SK-N-SH treated with all-trans-retinoic acid at 6 μM for 48 hours (cell line): ENCODE data around the gene NSD2.

Experiments
- ARNTL ChIP-seq: fragments of 450-650 bp; formaldehyde crosslinking; IDR thresholded peaks from 2 replicates; pipeline ENCODE4 v1.5.0; 2020; ENCODE audit warnings: low read depth, mild to moderate bottlenecking, moderate library complexity, borderline replicate concordance
- RARB ChIP-seq: fragments of 250-450 bp; sonication (Bioruptor Pico); IDR thresholded peaks from 2 replicates; pipeline ENCODE4 v1.8.0; 2021; ENCODE audit warnings: mild to moderate bottlenecking, moderate library complexity
- TCF4 ChIP-seq: fragments of 250-450 bp; sonication (Bioruptor Pico); IDR thresholded peaks from 2 replicates; pipeline ENCODE4 v1.8.0; 2021; ENCODE audit warnings: mild to moderate bottlenecking, moderate library complexity, borderline replicate concordance
- ZFP30 ChIP-seq: fragments of 450-650 bp; formaldehyde crosslinking; IDR thresholded peaks from 2 replicates; pipeline ENCODE4 v1.5.0; 2022; ENCODE audit warnings: mild to moderate bottlenecking, moderate library complexity
- TF ChIP-seq, protein P1 (sequence below): fragments of 250-450 bp; sonication (Bioruptor Pico); IDR thresholded peaks from 2 replicates; pipeline ENCODE4 v1.5.1; 2021; ENCODE audit warnings: mild to moderate bottlenecking, moderate library complexity
- TF ChIP-seq, protein P2 (sequence below): fragments of 250-450 bp; sonication (Bioruptor Pico); IDR thresholded peaks from 2 replicates; pipeline ENCODE4 v1.5.0; 2020; ENCODE audit warnings: mild to moderate bottlenecking, moderate library complexity
- TF ChIP-seq, protein P3 (sequence below): fragments of 250-450 bp; sonication (Bioruptor Pico); IDR thresholded peaks from 2 replicates; pipeline ENCODE4 v1.8.0; 2020; ENCODE audit warnings: mild to moderate bottlenecking, moderate library complexity, borderline replicate concordance

DNA sequence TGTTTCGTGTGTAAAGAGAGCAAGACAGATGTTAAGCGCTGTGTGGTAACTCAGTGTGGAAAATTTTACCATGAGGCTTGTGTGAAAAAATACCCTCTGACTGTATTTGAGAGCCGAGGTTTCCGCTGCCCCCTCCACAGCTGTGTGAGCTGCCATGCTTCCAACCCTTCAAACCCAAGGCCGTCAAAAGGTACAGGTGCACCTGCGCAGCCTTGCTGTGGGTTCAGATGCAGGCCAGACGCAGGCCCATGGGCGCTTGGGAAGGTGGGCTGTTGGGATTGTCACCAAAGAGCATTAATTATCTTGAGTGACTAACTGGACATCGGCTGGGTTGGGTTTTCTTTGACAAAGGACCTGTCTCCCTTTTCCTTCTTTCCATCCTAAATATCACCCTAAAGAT, 82.1 kb downstream of the NSD2 start:
- TF ChIP-seq, protein P1, sequence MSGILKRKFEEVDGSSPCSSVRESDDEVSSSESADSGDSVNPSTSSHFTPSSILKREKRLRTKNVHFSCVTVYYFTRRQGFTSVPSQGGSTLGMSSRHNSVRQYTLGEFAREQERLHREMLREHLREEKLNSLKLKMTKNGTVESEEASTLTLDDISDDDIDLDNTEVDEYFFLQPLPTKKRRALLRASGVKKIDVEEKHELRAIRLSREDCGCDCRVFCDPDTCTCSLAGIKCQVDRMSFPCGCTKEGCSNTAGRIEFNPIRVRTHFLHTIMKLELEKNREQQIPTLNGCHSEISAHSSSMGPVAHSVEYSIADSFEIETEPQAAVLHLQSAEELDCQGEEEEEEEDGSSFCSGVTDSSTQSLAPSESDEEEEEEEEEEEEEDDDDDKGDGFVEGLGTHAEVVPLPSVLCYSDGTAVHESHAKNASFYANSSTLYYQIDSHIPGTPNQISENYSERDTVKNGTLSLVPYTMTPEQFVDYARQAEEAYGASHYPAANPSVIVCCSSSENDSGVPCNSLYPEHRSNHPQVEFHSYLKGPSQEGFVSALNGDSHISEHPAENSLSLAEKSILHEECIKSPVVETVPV (CRISPR knock-in tag), result no peak
- TF ChIP-seq TCF4 (CRISPR knock-in tag) (no peak), ARNTL (no peak), RARB (no peak), ZFP30 (CRISPR knock-in tag) (no peak)
- TF ChIP-seq, protein P2, sequence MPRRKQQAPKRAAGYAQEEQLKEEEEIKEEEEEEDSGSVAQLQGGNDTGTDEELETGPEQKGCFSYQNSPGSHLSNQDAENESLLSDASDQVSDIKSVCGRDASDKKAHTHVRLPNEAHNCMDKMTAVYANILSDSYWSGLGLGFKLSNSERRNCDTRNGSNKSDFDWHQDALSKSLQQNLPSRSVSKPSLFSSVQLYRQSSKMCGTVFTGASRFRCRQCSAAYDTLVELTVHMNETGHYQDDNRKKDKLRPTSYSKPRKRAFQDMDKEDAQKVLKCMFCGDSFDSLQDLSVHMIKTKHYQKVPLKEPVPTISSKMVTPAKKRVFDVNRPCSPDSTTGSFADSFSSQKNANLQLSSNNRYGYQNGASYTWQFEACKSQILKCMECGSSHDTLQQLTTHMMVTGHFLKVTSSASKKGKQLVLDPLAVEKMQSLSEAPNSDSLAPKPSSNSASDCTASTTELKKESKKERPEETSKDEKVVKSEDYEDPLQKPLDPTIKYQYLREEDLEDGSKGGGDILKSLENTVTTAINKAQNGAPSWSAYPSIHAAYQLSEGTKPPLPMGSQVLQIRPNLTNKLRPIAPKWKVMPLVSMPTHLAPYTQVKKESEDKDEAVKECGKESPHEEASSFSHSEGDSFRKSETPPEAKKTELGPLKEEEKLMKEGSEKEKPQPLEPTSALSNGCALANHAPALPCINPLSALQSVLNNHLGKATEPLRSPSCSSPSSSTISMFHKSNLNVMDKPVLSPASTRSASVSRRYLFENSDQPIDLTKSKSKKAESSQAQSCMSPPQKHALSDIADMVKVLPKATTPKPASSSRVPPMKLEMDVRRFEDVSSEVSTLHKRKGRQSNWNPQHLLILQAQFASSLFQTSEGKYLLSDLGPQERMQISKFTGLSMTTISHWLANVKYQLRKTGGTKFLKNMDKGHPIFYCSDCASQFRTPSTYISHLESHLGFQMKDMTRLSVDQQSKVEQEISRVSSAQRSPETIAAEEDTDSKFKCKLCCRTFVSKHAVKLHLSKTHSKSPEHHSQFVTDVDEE (CRISPR knock-in tag), result no peak
- TF ChIP-seq, protein P3, sequence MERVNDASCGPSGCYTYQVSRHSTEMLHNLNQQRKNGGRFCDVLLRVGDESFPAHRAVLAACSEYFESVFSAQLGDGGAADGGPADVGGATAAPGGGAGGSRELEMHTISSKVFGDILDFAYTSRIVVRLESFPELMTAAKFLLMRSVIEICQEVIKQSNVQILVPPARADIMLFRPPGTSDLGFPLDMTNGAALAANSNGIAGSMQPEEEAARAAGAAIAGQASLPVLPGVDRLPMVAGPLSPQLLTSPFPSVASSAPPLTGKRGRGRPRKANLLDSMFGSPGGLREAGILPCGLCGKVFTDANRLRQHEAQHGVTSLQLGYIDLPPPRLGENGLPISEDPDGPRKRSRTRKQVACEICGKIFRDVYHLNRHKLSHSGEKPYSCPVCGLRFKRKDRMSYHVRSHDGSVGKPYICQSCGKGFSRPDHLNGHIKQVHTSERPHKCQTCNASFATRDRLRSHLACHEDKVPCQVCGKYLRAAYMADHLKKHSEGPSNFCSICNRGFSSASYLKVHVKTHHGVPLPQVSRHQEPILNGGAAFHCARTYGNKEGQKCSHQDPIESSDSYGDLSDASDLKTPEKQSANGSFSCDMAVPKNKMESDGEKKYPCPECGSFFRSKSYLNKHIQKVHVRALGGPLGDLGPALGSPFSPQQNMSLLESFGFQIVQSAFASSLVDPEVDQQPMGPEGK (CRISPR knock-in tag), result no peak
